HepG2 (cell line): Measurements from ENCODE around the gene ZSWIM6. TPM values are rescaled to one million over a fixed set of nuclear protein-coding genes. Genes with fewer than 3 reads are reported as not detected.

Experiments
- FOXM1 ChIP-seq: sonication (generic); formaldehyde crosslinking; IDR thresholded peaks from 2 replicates; pipeline ENCODE4 v1.5.0; 2020; ENCODE audit warnings: missing genetic modification reagents
- KLF9 ChIP-seq: IDR thresholded peaks from 2 replicates; pipeline ENCODE4 v1.6.1; 2016; ENCODE audit warnings: low read depth
- MED13 ChIP-seq: sonication (generic); formaldehyde crosslinking; IDR thresholded peaks from 2 replicates; pipeline ENCODE4 v1.5.0; 2020; ENCODE audit warnings: missing genetic modification reagents
- ZFYVE20 ChIP-seq: sonication (generic); formaldehyde crosslinking; IDR thresholded peaks from 2 replicates; pipeline ENCODE4 v1.8.0; 2023; ENCODE audit warnings: low read depth, mild to moderate bottlenecking, moderate library complexity, missing genetic modification reagents, borderline replicate concordance
- ZNF766 ChIP-seq: sonication (generic); formaldehyde crosslinking; IDR thresholded peaks from 2 replicates; pipeline ENCODE4 v1.5.0; 2020; ENCODE audit warnings: missing genetic modification reagents, borderline replicate concordance
- polyA plus RNA-seq, 8 experiments: library from polyadenylated mRNA; depleted of rRNA in 3 of 8; stranded (reverse) in 7 of 8; unstranded in 1 of 8; fragments of >200 nt; fragmentation: Illumina TruSeq in 4 of 8; extraction: Trizol in 4 of 8; gene quantifications; 2 replicates each; pipeline versions ENCODE4 v1.2.1 to v1.2.3, GENCODE V29; 2011 to 2016; ENCODE audit warnings: low read depth in 4 of 8, missing spikeins in 1 of 8, mixed read lengths in 1 of 8; ENCODE audit not compliant: insufficient read depth in 1 of 8
- total RNA-seq, 5 experiments: library from RNA; depleted of rRNA; stranded (reverse); fragments of >200 nt; fragmentation: Illumina TruSeq; extraction: Trizol; gene quantifications; 2 replicates each; pipeline ENCODE4 v1.2.3, GENCODE V29; 2016; ENCODE audit warnings: low read depth in 1 of 5
- TF ChIP-seq, protein P1 (sequence below), 2 experiments: fragments of 450-650 bp in 1 of 2; sonication (generic) in 1 of 2; formaldehyde crosslinking in 1 of 2; IDR thresholded peaks; 2 replicates each; pipeline versions ENCODE4 v1.6.1 to v1.8.0; 2016 to 2022; ENCODE audit warnings: antibody characterized with exemption in 1 of 2, mild to moderate bottlenecking in 1 of 2, missing genetic modification reagents in 1 of 2
- TF ChIP-seq, protein P2 (sequence below): IDR thresholded peaks from 2 replicates; pipeline ENCODE4 v1.6.1; 2016; ENCODE audit warnings: mild to moderate bottlenecking, missing biosample characterization, missing genetic modification reagents

ZSWIM6 gene
- total and polyA plus RNA-seq, 2 of the 13 experiments (the other 11 are each of a cell fraction or from before 2014, with no cell fraction given), result 0.82 to 1.9 TPM

DNA sequence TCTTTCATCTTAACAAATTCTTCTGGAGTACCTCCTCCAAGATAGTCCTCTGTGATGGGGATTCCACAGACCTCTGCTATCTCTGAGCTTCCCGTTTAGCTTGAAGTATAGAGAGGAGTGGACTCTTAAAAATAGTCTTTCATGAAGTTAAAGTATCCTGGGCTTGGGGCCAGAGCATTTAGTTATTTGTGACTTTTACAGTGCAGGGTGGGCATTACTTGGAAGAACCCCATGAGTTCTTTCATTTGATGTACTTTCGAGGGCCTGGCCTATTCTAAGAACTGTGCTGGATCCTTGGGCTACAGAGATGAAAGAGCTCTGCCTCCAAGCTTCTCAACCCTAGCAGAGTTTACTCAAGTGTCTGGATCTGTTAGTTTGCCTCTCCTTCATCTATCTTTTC lies 131.5 kb downstream of the ZSWIM6 start (continued):
- TF ChIP-seq, protein P1, sequence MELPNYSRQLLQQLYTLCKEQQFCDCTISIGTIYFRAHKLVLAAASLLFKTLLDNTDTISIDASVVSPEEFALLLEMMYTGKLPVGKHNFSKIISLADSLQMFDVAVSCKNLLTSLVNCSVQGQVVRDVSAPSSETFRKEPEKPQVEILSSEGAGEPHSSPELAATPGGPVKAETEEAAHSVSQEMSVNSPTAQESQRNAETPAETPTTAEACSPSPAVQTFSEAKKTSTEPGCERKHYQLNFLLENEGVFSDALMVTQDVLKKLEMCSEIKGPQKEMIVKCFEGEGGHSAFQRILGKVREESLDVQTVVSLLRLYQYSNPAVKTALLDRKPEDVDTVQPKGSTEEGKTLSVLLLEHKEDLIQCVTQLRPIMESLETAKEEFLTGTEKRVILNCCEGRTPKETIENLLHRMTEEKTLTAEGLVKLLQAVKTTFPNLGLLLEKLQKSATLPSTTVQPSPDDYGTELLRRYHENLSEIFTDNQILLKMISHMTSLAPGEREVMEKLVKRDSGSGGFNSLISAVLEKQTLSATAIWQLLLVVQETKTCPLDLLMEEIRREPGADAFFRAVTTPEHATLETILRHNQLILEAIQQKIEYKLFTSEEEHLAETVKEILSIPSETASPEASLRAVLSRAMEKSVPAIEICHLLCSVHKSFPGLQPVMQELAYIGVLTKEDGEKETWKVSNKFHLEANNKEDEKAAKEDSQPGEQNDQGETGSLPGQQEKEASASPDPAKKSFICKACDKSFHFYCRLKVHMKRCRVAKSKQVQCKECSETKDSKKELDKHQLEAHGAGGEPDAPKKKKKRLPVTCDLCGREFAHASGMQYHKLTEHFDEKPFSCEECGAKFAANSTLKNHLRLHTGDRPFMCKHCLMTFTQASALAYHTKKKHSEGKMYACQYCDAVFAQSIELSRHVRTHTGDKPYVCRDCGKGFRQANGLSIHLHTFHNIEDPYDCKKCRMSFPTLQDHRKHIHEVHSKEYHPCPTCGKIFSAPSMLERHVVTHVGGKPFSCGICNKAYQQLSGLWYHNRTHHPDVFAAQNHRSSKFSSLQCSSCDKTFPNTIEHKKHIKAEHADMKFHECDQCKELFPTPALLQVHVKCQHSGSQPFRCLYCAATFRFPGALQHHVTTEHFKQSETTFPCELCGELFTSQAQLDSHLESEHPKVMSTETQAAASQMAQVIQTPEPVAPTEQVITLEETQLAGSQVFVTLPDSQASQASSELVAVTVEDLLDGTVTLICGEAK (IDR thresholded peaks at IDR 0.05), result no peak
- TF ChIP-seq, protein P1 (CRISPR knock-in tag; IDR thresholded peaks at IDR 0.05), result no peak
- TF ChIP-seq ZFYVE20 (CRISPR knock-in tag) (no peak), KLF9 (CRISPR knock-in tag) (no peak), MED13 (CRISPR knock-in tag) (no peak), ZNF766 (CRISPR knock-in tag) (no peak), FOXM1 (CRISPR knock-in tag) (no peak)
- TF ChIP-seq, protein P2, sequence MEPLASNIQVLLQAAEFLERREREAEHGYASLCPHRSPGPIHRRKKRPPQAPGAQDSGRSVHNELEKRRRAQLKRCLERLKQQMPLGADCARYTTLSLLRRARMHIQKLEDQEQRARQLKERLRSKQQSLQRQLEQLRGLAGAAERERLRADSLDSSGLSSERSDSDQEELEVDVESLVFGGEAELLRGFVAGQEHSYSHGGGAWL (CRISPR knock-in tag), result no peak
